GM18868 (cell line): ENCODE data around the gene CSDE1.

Experiments used
- ATAC-seq: cut with Tn5 transposase; IDR thresholded peaks from one replicate; pipeline ENCODE4 v1.9.1; 2021; ENCODE audit warnings: mild to moderate bottlenecking, moderate library complexity; ENCODE audit not compliant: unreplicated experiment

Gene CSDE1

DNA sequence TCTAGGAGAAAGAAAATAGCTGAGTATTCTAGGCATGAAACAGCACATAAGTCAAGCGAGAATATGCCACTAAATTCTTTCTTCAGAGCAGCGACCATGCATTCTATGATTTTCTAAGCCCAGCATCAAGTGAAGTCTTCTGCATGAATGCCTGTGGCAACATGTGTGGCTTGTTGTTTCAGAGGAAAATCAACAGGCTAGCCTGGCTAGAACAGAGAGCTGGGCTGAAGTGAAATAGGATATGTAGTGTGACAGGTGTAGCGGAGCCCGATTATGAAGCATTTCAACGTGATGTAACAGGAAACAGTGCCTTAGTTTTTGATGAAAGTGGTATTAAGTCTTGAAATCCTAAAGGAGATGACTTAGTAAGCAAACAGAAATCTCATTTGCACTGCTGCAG, 7.0 kb downstream of the CSDE1 start:
- ATAC-seq: no peak

DNA sequence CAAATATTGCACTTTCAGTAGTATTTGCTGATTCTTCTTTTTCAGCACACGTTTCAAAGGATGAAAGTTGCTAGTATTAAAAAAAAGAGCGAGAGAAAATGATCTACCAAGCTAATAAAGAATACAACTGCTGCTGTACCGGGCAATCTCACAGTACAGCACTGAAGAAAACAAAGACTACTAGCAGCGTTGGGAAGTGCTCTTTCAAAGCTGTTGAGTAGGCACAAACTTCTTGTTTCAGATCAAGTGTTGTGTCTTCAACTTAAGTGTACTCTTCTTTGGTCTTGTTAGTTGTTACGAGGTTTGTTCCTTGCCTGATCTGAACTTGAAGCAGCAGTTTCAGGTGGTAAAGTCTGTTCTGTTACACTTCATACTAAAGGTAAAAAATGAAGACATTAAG, 7.9 kb downstream of the CSDE1 start:
- ATAC-seq: no peak

DNA sequence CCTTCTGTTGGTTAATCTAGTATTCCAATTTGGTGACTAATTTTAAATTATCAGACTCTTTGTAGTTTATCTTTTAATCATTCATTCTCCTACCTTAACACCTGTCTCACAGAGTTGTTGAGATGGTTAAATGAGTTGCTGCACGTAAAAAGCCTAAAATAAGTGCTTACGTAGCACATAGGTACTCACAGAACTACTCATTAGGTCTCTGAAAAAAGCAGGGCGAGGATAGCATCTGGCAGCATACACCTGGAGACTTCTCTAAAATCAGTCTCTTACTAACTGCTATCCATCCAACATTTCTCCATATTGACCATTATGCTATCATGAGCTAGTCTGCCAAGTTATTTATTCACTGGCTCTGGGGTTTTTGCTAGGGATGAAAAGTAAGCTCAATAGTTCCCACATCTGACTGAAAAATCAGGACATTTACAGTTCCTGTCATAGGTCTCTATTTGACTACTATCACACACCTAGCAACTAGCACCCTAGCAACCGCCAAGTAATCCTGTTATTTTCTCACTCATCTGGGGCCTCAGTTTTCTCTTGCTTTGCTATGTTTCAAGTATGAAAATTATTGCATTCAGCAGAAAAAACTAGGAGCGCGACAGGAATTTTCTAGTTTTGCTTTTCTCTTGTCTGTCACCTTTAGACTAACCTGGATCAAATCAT, 11.2 kb downstream of the CSDE1 start:
- ATAC-seq: no peak

DNA sequence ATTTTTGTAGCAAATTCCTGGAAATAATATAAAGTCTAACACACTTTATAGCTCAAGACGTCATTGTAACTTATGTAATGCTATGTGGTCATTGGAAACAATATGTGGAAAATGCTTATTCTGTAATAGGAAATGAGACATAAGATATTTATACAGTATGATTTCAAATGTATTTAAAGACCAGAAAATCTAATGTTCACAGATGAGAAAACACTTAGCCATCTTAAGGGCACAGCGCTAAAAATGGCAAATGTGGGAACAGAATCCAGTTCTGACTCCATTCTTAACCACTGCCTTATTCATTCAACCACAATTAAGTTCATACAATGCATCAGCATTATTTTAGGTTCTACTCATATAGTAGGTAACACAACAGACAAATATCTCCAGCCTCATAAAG, 12.5 kb downstream of the CSDE1 start:
- no peak for ATAC-seq

DNA sequence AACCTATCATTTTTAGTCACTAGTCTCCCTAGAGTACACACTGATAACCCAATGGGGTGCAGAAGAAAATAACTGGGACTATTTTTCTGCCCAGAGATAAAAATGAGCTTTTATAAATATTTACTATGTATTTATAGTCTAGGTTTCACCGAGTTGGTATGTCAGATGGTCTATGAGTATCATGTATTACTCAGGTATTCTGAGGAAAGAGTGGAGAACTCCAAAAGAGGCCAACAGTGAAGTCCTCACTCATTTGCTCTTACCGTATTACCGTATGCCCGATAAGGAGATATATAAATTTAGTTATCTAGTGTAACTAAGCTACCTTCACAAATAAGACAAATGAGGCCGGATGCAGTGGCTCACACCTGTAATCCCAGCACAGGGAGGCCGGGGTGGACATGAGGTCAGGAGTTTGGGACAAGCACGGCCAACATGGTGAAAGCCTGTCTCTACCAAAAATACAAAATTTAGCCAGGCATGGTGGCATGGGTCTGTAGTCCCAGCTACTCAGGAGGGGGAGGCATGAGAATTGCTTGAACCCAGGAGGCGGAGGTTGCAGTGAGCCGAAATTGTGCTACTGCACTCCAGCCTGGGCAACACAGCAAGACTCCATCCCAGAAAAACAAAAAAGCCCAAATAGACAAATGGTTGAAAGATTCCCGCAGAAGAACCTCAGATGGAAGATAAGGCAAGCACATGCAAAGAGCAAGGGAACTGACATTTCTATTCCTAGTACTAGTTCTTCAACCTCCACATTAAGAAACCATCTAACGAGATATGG, 15.6 kb downstream of the CSDE1 start:
- no peak for ATAC-seq

DNA sequence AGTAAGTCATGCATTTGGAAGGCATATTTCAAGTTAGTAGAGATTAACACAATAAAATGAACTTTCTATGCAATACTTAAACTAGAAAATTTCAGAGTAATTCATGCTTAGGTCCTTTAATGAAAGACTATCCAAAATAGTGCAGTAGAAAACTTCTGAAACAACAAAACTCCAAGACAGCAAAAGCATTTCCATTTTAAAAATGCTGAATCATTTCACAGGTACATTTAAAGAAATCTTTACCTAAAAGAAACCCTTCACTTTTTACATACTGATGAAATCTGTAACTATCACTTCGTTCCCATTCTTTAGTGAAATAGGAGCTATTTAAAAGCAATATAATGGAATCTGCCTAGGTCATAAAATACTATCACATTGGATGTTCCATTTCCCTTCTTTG, 17.5 kb downstream of the CSDE1 start:
- no peak for ATAC-seq

DNA sequence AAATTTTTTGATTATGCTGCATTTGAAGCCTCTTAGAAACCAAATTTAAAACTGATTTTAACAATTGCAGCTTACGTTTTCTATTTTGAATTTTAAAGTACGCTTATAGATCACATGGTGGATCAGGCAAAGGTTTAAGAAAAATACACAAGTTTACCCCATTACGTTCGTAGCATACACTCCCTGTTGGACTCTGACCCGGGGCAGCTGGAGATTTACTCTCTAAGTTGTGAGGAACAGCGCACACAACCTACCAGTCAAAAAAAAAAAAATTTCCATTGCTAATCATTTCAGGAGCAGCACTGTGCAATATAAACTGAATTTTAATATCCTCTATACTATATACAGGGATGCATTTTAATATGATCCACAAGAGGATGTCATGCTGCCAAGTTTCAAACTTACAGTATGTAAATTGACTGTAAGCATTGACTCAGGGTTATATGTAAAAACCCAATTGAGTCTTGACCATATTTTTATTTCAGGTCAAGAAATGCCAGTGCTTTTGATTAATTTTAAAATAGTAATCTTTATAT, 20.4 kb downstream of the CSDE1 start:
- ATAC-seq: no peak

DNA sequence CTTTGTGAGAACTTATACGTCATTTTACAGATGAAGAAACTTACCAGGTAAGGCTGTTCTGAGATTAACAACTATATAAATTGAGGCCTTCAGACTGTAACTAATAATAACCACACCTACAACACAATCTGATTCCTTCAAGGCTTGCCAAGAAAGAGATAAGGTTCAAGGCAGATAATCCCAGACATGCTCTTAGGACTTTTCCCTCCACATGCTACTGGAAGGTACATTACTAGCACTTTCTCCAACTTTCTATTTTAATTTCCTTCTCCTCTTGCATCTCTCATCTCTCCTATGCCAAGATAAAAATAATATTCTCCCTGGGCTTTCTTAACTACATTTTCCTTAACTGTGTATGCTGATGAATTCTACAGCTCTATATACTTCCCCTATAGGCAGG, 22.3 kb downstream of the CSDE1 start:
- no peak for ATAC-seq

DNA sequence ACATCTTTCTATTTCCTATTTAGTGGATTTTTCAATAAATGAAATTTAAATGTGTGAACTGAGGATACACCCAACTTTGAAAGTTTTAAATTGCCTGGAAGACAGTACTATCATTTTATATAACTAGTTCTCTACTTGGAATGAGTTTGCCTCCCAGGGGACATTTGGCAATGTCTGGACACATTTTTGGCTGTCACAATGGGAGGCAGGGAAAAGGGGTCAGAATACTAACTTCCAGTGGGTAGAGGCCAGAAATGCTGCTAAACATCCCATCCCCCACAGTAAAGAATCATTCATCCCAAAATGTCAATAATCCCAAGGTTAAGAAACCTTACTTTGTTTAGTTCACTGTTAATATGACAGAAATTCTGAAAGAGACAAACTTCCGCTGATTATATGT, 28.0 kb downstream of the CSDE1 start:
- no peak for ATAC-seq

DNA sequence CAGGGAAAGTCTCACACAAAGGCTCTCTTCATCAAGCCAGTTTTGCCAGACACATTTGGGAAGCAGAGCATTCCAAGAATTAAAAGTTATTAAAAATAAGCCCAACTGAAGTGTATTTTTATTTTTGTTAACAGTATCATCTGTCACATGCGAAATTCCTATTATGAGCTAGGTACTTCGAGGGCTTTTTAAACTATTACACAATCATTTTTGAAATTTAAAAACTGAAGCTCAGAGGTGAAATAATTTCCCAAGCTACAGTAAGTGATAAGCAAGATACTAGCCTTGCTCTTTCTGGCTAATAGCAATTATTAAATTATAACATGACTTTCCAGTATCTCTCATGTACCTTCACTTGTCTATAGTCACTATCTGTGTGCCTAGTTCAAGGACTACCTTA, 29.2 kb downstream of the CSDE1 start:
- ATAC-seq: no peak

DNA sequence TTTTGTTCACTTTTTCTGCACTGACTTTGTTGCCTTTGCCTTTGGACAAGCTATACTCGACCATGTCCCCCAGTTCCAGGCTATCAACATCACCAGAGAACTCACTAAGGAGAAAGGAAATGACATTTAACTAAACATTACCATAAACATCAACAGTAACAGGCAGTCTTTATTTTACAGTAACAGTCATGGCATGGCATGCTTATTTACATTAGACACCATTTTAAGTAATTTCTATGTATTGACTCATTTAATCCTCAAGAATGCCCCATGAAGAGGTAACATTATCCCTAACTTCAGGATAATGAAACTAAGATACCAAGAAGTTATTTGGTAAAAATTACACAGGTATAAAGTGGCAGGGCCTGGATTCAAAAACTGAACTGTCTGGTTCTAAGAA, 32.6 kb downstream of the CSDE1 start:
- no peak for ATAC-seq

DNA sequence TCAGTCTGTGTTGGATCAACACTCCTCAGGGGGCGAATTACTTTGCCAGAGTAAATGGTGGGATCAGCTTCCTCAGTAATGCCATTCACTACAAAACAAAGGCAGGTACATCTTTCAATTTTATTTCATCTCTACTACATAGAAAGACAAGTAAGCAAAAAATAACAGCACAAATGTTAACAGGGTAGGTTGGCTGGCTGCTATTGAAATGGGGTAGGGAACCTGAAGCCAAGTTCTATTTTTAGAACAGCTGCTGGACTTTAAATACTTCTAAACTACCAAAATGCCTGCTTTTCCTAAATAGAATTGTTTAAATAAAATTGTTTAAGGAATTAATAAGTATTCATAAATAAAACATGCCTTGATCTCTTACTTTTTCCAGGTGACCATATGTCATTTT, 33.9 kb downstream of the CSDE1 start:
- ATAC-seq: no peak

DNA sequence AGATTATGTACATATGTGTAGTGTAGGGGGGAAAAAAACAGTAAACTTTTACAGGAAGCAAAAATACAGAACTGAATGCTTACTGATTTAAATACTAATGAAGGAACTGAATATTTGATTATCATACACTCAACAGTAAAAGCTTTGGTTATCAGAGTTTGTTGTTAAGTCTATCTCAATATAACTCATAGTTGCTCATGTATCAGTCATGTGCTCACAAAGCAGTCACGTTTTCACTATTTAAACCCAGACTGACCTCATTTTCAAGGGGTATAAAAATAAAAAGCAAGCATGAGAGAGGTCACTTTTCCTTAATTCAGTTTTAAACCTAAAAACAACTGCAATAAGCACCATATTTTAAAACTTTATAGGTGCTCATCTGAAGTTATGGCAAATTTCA, 34.3 kb downstream of the CSDE1 start:
- ATAC-seq: no peak

DNA sequence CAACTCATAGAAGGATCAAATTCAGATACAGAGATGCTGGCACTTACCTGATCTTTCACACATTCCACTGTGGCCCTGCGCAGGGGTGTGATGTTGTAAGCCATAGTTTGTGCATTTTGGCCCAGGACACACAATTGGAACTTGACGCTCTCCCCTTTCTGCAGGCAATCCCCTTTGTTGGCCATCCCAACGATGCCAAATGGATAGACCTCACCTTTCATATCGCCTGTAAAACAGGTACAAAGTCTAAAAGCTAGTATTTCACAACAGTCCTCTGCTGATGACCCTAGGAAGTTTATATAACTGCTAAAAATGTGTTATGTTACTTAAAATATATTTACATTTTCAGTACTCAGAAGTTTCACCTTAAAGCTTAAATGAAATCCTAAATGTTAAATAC, 37.3 kb downstream of the CSDE1 start:
- no peak for ATAC-seq

DNA sequence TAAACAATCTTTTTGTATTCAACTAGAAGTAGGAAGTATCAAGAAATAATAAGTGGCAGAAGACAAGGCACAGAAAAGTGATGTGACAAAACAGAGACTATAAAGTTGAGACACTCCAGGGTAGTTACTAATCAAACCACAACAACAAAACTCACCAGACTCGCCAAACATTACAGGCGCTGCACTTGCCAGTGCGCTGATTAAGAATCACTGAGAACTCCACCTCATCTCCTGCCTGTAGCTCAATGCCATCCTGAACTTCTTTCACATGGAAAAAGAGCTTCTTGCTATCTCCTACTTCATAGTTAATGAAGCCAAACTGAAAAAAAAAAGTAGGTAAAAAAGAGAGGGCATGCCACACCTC, 38.4 kb downstream of the CSDE1 start:
- no peak for ATAC-seq

DNA sequence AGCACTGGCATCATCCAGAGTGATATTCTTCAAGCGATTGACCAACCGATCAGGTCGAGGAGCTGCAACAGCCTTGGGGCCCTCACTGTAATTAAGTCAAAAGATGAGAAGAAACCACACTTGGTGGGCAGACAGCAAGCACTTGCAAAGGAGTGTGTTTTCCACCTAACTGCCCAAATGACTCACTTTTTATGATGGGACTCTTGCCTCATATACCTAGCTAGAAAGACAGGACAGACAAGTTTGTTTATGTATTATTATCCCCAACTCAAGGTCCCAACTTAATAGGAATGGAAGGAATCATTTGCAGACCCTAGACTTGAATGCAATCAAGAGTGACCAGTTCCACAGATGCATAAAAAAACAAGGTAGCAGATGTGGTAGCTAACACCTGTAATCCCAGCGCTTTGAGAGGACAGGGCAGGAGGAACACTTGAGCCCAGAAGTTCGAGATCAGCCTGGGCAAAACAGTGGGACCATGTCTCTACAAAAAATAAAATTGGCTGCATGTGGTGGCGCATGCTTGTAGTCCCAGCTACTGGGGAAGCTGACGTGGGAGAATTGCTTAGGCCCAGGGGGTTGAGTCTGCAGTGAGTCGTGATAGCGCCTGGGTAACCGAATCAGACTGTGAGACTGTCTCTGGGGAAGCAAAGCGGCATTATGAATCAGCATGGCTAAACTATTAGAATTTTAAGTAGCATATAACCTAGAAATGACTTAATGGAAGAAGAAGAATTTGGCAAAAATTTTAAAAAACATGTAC, 38.9 kb downstream of the CSDE1 start:
- no peak for ATAC-seq

DNA sequence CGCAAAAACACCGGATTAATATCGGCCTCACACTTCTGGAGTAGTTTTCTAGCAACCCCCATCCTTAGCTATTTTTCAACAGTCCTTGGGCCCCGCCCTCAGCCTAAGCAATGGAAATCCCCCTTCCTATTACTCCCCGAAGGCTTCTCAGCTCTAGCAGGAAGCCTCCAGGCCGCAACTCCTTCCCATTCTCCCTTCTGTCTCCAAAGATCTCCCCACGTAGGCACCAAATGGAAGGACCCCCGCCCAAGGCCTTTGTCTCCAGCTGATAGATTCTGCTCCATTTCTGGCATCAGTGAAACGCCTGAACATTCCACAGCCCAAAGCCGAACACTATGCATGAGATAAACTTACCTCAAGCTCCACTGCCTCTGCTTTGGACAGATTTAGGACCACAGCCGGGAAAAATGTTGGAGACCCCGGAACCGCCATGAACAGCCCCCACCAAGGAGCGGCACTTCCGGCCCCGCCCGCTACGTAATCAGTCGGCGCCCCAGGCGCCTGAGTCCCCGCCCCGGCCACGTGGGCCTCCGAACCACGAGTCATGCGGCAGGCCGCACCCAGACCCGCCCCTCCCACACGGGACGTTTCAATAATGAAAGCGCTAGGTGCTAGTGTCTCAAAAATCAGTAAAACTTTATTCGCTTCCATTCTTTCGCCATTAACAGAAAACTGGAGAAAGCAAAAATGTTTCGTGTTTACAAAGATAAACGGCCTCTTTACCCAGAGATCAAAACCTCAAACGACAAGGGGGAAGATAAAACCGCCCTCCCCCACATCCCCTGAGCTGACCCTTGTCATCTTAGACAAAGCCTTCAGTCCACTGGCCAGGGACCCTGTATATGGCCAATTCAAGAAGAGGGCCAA, 41.2 kb downstream of the CSDE1 start, which contains the start of gene NRAS:
TSS of gene NRAS (minus strand) at position 468 of the 867 bp plus-strand sequence. CDS start 611 bp downstream, outside the sequence.
- ATAC-seq: peak; percentile 95

DNA sequence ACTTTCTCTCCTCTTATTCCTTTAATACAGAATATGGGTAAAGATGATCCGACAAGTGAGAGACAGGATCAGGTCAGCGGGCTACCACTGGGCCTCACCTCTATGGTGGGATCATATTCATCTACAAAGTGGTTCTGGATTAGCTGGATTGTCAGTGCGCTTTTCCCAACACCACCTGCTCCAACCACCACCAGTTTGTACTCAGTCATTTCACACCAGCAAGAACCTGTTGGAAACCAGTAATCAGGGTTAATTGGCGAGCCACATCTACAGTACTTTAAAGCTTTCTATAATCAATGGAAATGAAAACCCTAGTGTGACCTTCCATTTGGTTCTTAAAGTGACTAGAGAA, 41.9 kb downstream of the CSDE1 start:
- peak; percentile 8 for ATAC-seq

DNA sequence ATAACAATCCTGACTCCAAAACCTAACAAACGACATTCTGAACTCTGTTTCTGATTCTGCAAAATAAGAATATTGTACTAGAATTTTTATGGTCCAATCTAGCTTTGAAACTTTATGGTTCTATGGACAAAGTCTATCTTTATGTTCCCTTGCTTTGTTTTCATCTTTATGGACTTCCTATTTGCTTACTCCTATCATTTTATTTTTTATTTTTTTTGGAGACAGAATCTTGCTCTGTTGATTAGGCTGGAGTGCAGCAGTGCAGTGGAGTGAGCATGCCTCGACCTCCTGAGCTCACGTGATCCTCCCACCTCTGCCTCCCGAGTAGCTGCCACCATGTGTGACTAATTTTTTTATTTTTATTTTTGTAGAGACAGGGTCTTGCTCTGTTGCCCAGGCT, 44.8 kb downstream of the CSDE1 start:
- ATAC-seq: no peak

DNA sequence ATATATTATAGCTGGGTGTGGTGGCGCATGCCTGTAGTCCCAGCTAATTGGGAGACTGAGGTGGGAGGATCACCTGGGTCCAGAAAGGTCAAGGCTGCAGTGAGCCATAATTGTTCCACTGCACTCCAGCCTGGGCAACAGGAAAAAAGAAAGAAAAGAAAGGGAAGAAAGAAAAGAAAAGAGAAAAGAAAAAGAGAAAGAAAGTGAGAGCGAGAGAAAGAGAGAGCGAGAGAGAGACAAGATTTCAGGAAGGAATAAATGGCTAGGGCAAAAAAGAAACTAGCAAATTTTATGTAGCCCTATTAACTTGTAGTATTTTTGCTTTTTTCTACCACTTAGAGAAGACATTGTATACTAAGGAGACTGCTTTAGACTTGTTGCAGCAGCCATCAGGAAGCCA, 47.4 kb downstream of the CSDE1 start:
- ATAC-seq: no peak

DNA sequence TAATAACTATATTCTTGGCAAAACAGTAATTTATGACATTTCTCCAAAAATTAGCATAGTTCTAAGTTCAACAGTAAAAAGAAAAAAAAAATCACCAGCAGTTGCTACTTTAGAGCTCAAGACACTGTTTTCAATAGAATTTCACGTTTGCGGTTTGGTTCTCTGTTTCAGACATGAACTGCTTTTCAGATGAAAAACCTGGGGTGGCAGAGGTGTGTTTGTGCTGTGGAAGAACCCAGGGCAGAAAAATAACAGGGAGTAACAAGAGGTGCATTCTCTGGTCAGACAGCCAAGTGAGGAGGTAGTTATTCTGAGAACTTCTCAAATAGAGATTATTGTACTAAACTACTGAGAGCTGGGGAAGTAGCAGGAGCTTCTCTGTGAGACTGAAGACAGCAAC, 50.2 kb downstream of the CSDE1 start:
- no peak for ATAC-seq
